PC-9 (cell line): ENCODE data around the gene ZBTB21. TPM values are rescaled to one million over a fixed set of nuclear protein-coding genes. Genes with fewer than 3 reads are reported as not detected.
"Not testable (repeated sequence)": the region's sequence is repeated elsewhere in the genome, so short reads cannot be mapped to it uniquely, and the experiment has no call there.

ENCODE experiments used
- BruUV-seq: library from RNA; stranded (reverse); fragments of 400-500 nt; replicated peaks from 2 replicates; lab custom pipeline; 2021; lab: Mats Ljungman, UMichigan
- CTCF ChIA-PET: fragments of 300-600 bp; sonication (Branson Sonifier 250); formaldehyde crosslinking; loops from one replicate; lab custom pipeline; 2022; ENCODE audit warnings: antibody characterized with exemption; lab: Charles Lee
- POLR2A ChIA-PET: fragments of 300-600 bp; sonication (Branson Sonifier 250); formaldehyde crosslinking; loops from one replicate; lab custom pipeline; 2022; ENCODE audit warnings: antibody characterized with exemption; ENCODE audit not compliant: unreplicated experiment; lab: Charles Lee
- DNase-seq, 2 experiments: peaks; one replicate each; pipeline versions ENCODE4 v3.0.0 to v3.0.0-alpha.2; 2015 to 2022; ENCODE audit warnings: mixed read lengths in 1 of 2
- H2AFZ ChIP-seq: fragments of 200-600 bp; sonication (generic); 2 replicates; pipeline ENCODE4 v1.8.1; 2017; ENCODE audit warnings: antibody characterized with exemption
- H3F3A ChIP-seq: fragments of 200-600 bp; sonication (generic); 2 replicates; pipeline ENCODE4 v1.8.1; 2017; ENCODE audit warnings: antibody characterized with exemption, mild to moderate bottlenecking, low read depth; ENCODE audit not compliant: insufficient read depth
- H3K27ac ChIP-seq: fragments of 200-600 bp; sonication (generic); 2 replicates; pipeline ENCODE4 v1.6.1; 2016; ENCODE audit warnings: mixed run types
- H3K27me3 ChIP-seq: fragments of 200-600 bp; sonication (generic); 2 replicates; pipeline ENCODE4 v1.6.1; 2016; ENCODE audit warnings: low read depth, mixed run types; ENCODE audit not compliant: insufficient read depth
- H3K36me3 ChIP-seq: fragments of 200-600 bp; sonication (generic); 2 replicates; pipeline ENCODE4 v1.6.1; 2016; ENCODE audit warnings: low read depth, mixed run types
- H3K4me1 ChIP-seq: fragments of 200-600 bp; sonication (generic); replicated peaks from 2 replicates; pipeline ENCODE4 v1.6.1; 2016; ENCODE audit warnings: mixed run types; ENCODE audit not compliant: insufficient read depth
- H3K4me2 ChIP-seq: fragments of 200-600 bp; sonication (generic); 2 replicates; pipeline ENCODE4 v1.6.1; 2017; ENCODE audit warnings: mixed run types
- H3K4me3 ChIP-seq: fragments of 200-600 bp; sonication (generic); 2 replicates; pipeline ENCODE4 v1.6.1; 2016; ENCODE audit warnings: mixed run types
- H3K79me2 ChIP-seq: fragments of 200-600 bp; sonication (generic); 2 replicates; pipeline ENCODE4 v1.6.1; 2017; ENCODE audit warnings: low read depth, mixed run types
- H3K9me2 ChIP-seq: fragments of 200-600 bp; sonication (generic); 2 replicates; pipeline ENCODE4 v1.8.1; 2017; ENCODE audit warnings: mild to moderate bottlenecking; ENCODE audit not compliant: insufficient read depth
- H3K9me3 ChIP-seq: fragments of 200-600 bp; sonication (generic); 2 replicates; pipeline ENCODE4 v1.8.1; 2016; ENCODE audit warnings: low read depth; ENCODE audit not compliant: insufficient read depth
- H4K20me1 ChIP-seq: fragments of 200-600 bp; sonication (generic); 2 replicates; pipeline ENCODE4 v1.8.1; 2017; ENCODE audit not compliant: insufficient read depth
- CTCF ChIP-seq: fragments of 200-600 bp; sonication (generic); conservative IDR thresholded peaks from 2 replicates; pipeline ENCODE4 v1.6.1; 2017; ENCODE audit warnings: mixed run types, antibody characterized with exemption, mild to moderate bottlenecking, moderate library complexity
- EZH2 ChIP-seq: fragments of 200-600 bp; sonication (generic); IDR thresholded peaks from 2 replicates; pipeline ENCODE4 v1.8.0; 2017; ENCODE audit warnings: antibody characterized with exemption, low read depth
- intact Hi-C: fragments of 100-400 bp; cut with micrococcal nuclease; formaldehyde crosslinking; loops from one replicate; pipeline ENCODE4 v1.10.0; 2022; ENCODE audit not compliant: unreplicated experiment
- total RNA-seq: library from RNA; stranded (reverse); gene quantifications from 2 replicates; pipeline ENCODE4 v1.2.3, GENCODE V29; 2021

Gene ZBTB21
- total RNA-seq, 1 experiment from 2014 or later = 13.5 TPM

GRCh38 chr21:41950941-41951351 is 59.2 kb downstream of the ZBTB21 start:
- DNase-seq = no peak
- H3K79me2 ChIP-seq = peaks cover 65% of the 10 kb centered on the region
- no peak overlapping the region for H3K27ac ChIP-seq
- TF ChIP-seq CTCF (no peak), EZH2 (no peak)
- H3K9me3 ChIP-seq = no peaks in the 10 kb centered on the region
- peaks cover 30% of the 10 kb centered on the region for H3K4me1 ChIP-seq
- H3K4me2 ChIP-seq = no peak overlapping the region; the same call in 1 of the 2 replicates
- no peaks in the 10 kb centered on the region for H3K36me3 ChIP-seq
- POLR2A ChIA-PET = no interaction called here
- H3K4me3 ChIP-seq = no peak overlapping the region
- H3K9me2 ChIP-seq = no peaks in the 10 kb centered on the region
- CTCF ChIA-PET = no interaction called here
- H3K27me3 ChIP-seq = no peaks in the 10 kb centered on the region
- peaks cover 11% of the 10 kb centered on the region; the same call in 1 of the 2 replicates for H3F3A ChIP-seq
- no TSS peak for BruUV-seq
- no peak overlapping the region for H2AFZ ChIP-seq
- intact Hi-C loops = no loop called here
- H4K20me1 ChIP-seq = no peaks in the 10 kb centered on the region

- H3K36me3 ChIP-seq, BruUV-seq, H3K9me3 ChIP-seq, H3F3A ChIP-seq, H3K4me3 ChIP-seq, H3K27me3 ChIP-seq, H3K4me2 ChIP-seq, H3K27ac ChIP-seq, DNase-seq, H2AFZ ChIP-seq, H3K9me2 ChIP-seq, POLR2A ChIA-PET, H4K20me1 ChIP-seq, CTCF ChIA-PET, intact Hi-C loops: not testable (repeated sequence)
- peaks cover 76% of the 10 kb centered on the region for H3K79me2 ChIP-seq
- peaks cover 16% of the 10 kb centered on the region for H3K4me1 ChIP-seq
Measured at GRCh38 chr21:41949631-41950030, 60.5 kb downstream of the ZBTB21 start.

DNA sequence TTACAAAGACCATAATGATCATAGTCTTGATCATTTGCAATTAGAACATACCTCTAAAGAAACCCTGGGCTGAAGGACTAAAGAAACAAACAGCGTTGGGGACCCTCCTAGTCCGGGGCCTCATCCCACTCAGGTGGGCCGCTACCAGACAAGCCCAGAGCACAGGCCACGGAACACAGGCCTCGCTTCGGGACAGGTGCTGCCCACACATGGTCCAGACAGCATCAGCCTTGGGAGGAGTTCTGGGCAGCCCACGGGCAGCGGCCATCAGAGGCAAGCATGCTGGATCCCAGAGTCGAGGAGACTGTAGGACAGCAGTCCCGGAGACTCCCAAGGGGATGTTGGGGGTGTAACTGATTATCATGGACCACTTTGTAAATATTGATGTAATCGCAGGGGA is 61.3 kb downstream of the ZBTB21 start:
- Histone ChIP-seq H3K36me3 (no peaks in the 10 kb centered on the region), H3K4me3 (no peak overlapping the region), H3K27me3 (no peaks in the 10 kb centered on the region), H4K20me1 (0 out of 2 replicates have a peak, but pooled peaks cover 4% of the 10 kb centered on the region), H2AFZ (no peak overlapping the region), H3K4me1 (peaks cover 14% of the 10 kb centered on the region), H3K9me2 (no peaks in the 10 kb centered on the region), H3K79me2 (peaks cover 77% of the 10 kb centered on the region), H3F3A (no peaks in the 10 kb centered on the region), H3K27ac (no peak overlapping the region), H3K4me2 (no peak overlapping the region), H3K9me3 (no peaks in the 10 kb centered on the region)
- no peak for TF ChIP-seq EZH2
- no peak for TF ChIP-seq CTCF
- DNase-seq = no peak
- BruUV-seq = no TSS peak
- ChIA-PET POLR2A (interaction anchor here (0.6 kb wide), 1 partner anchor 22 kb away, joined by 3 read pairs; no protein-coding TSS in a partner anchor), CTCF (interaction anchor here (0.5 kb wide), 1 partner anchor 296 kb away, joined by 5 read pairs; no protein-coding TSS in a partner anchor)
- intact Hi-C loops = no loop called here
